ENCODE results near the gene FRMD4A. TPM values are rescaled to one million over a fixed set of nuclear protein-coding genes. Genes with fewer than 3 reads are reported as not detected.
"Not testable (repeated sequence)": the region's sequence is repeated elsewhere in the genome, so short reads cannot be mapped to it uniquely, and the experiment has no call there.

The FRMD4A gene
- total RNA-seq, 5 donors from 2014 or later (not counting 1 experiment from before 2014, with no cell fraction given): 1.3 to 1.8 (median 1.4) TPM

- Histone ChIP-seq H3K9me3 (no peaks in the 10 kb centered on the region), H3K27ac (ENCODE audit: low read length) (no peak overlapping the region), H3K36me3 (ENCODE audit: control insufficient read depth in 2 of 2, extremely low read depth in 1 of 2, insufficient read depth in 1 of 2, low read length in 1 of 2) (no peaks in the 10 kb centered on the region), H3K4me3 (ENCODE audit: control insufficient read depth in 1 of 2, extremely low read depth in 1 of 2, low read length in 1 of 2) (no peak overlapping the region), H3K4me1 (ENCODE audit: control insufficient read depth in 1 of 2, extremely low read depth in 1 of 2, insufficient read depth in 2 of 2, low read length in 2 of 2) (no peaks in the 10 kb centered on the region), H3K27me3 (replicated peaks in 1 of 2; ENCODE audit: control insufficient read depth in 2 of 2, extremely low read depth in 1 of 2, insufficient read depth in 2 of 2, low read length in 1 of 2) (peaks cover 2 to 19% of the 10 kb centered on the region in 2 experiments)
- Mint-ChIP-seq H3K9me3 (peaks cover 0 to 5% (median 4%) of the 10 kb centered on the region in 3 donors), H3K4me3 (no peak overlapping the region), H3K36me3 (no peaks in the 10 kb centered on the region), H3K27ac (no peak overlapping the region), H3K27me3 (peaks cover 30 to 50% of the 10 kb centered on the region in 2 donors), H3K4me1 (peaks cover 4 to 15% (median 4%) of the 10 kb centered on the region in 3 donors)
- 93% methylated on average over 8 of the region's 11 CpGs for WGBS (ENCODE audit: insufficient coverage)
- POLR2A ChIA-PET: no interaction called here
- DNase-seq (no peak), ATAC-seq (replicated peaks in 1 of 4) (no peak)
- CTCF ChIA-PET: no interaction called here
These were observed 95.0 kb downstream of the FRMD4A start for GRCh38 chr10:14235566-14236195.

GRCh38 chr10:14233566-14233965 is 97.2 kb downstream of the FRMD4A start:
- Mint-ChIP-seq H3K27ac (no peak overlapping the region), H3K4me1 (peaks cover 0 to 11% (median 4%) of the 10 kb centered on the region in 3 donors), H3K9me3 (peaks cover 0 to 4% (median under 1%) of the 10 kb centered on the region in 3 donors), H3K4me3 (no peak overlapping the region), H3K36me3 (no peaks in the 10 kb centered on the region), H3K27me3 (peaks cover 22 to 41% of the 10 kb centered on the region in 2 donors)
- 76% methylated on average over 4 of the region's 4 CpGs for WGBS (ENCODE audit: insufficient coverage)
- CTCF ChIA-PET: no interaction called here
- Histone ChIP-seq H3K27ac (ENCODE audit: low read length) (no peak overlapping the region), H3K9me3 (peaks cover 3% of the 10 kb centered on the region), H3K4me1 (ENCODE audit: control insufficient read depth in 1 of 2, extremely low read depth in 1 of 2, insufficient read depth in 2 of 2, low read length in 2 of 2) (no peaks in the 10 kb centered on the region), H3K36me3 (ENCODE audit: control insufficient read depth in 2 of 2, extremely low read depth in 1 of 2, insufficient read depth in 1 of 2, low read length in 1 of 2) (no peaks in the 10 kb centered on the region), H3K4me3 (ENCODE audit: control insufficient read depth in 1 of 2, extremely low read depth in 1 of 2, low read length in 1 of 2) (no peak overlapping the region), H3K27me3 (replicated peaks in 1 of 2; ENCODE audit: control insufficient read depth in 2 of 2, extremely low read depth in 1 of 2, insufficient read depth in 2 of 2, low read length in 1 of 2) (peaks cover 0 to 19% of the 10 kb centered on the region in 2 experiments)
- ATAC-seq (replicated peaks in 1 of 4): no peak
- POLR2A ChIA-PET: no interaction called here
- DNase-seq: no peak

GRCh38 chr10:14228798-14229197 is 101.9 kb downstream of the FRMD4A start:
- H3K36me3 ChIP-seq (ENCODE audit: control insufficient read depth in 2 of 2, extremely low read depth in 1 of 2, insufficient read depth in 1 of 2, low read length in 1 of 2); H3K9me3 ChIP-seq; H3K4me3 Mint-ChIP-seq; H3K36me3 Mint-ChIP-seq; H3K4me1 ChIP-seq (ENCODE audit: control insufficient read depth in 1 of 2, extremely low read depth in 1 of 2, insufficient read depth in 2 of 2, low read length in 2 of 2); H3K4me3 ChIP-seq (ENCODE audit: control insufficient read depth in 1 of 2, extremely low read depth in 1 of 2, low read length in 1 of 2); H3K9me3 Mint-ChIP-seq; POLR2A ChIA-PET; H3K27me3 ChIP-seq (replicated peaks in 1 of 2; ENCODE audit: control insufficient read depth in 2 of 2, extremely low read depth in 1 of 2, insufficient read depth in 2 of 2, low read length in 1 of 2); DNase-seq; H3K27ac Mint-ChIP-seq; H3K27ac ChIP-seq (ENCODE audit: low read length); CTCF ChIA-PET; ATAC-seq (replicated peaks in 1 of 4): not testable (repeated sequence)
- WGBS (ENCODE audit: insufficient coverage): no CpG with 5 or more reads among the region's 3 CpGs
- peaks cover 18 to 38% of the 10 kb centered on the region in 2 donors for H3K27me3 Mint-ChIP-seq
- H3K4me1 Mint-ChIP-seq: peaks cover 0 to 11% (median 4%) of the 10 kb centered on the region in 3 donors

GRCh38 chr10:14225379-14225778 is 105.3 kb downstream of the FRMD4A start:
- DNase-seq (no peak), ATAC-seq (replicated peaks in 1 of 4) (no peak)
- H3K27ac Mint-ChIP-seq: no peak overlapping the region
- H3K9me3 Mint-ChIP-seq: no peaks in the 10 kb centered on the region
- Histone ChIP-seq H3K4me1 (ENCODE audit: control insufficient read depth in 1 of 2, extremely low read depth in 1 of 2, insufficient read depth in 2 of 2, low read length in 2 of 2) (no peaks in the 10 kb centered on the region), H3K36me3 (ENCODE audit: control insufficient read depth in 2 of 2, extremely low read depth in 1 of 2, insufficient read depth in 1 of 2, low read length in 1 of 2) (no peaks in the 10 kb centered on the region), H3K9me3 (peaks cover 3% of the 10 kb centered on the region), H3K4me3 (ENCODE audit: control insufficient read depth in 1 of 2, extremely low read depth in 1 of 2, low read length in 1 of 2) (no peak overlapping the region), H3K27me3 (replicated peaks in 1 of 2; ENCODE audit: control insufficient read depth in 2 of 2, extremely low read depth in 1 of 2, insufficient read depth in 2 of 2, low read length in 1 of 2) (peaks cover 0 to 8% of the 10 kb centered on the region in 2 experiments), H3K27ac (ENCODE audit: low read length) (no peak overlapping the region)
- no peaks in the 10 kb centered on the region for H3K4me1 Mint-ChIP-seq
- CTCF ChIA-PET: no interaction called here
- WGBS (ENCODE audit: insufficient coverage): 0% methylated on average over 1 of the region's 4 CpGs
- H3K36me3 Mint-ChIP-seq: no peaks in the 10 kb centered on the region
- no peak overlapping the region for H3K4me3 Mint-ChIP-seq
- H3K27me3 Mint-ChIP-seq: peaks cover 21 to 36% of the 10 kb centered on the region in 2 donors
- POLR2A ChIA-PET: no interaction called here

- H3K27me3 Mint-ChIP-seq: peaks cover 19 to 34% of the 10 kb centered on the region in 2 donors
- H3K36me3 ChIP-seq (ENCODE audit: control insufficient read depth in 2 of 2, extremely low read depth in 1 of 2, insufficient read depth in 1 of 2, low read length in 1 of 2): no peaks in the 10 kb centered on the region
- H3K27ac ChIP-seq (ENCODE audit: low read length): no peak overlapping the region
- peaks cover 0 to 2% of the 10 kb centered on the region in 2 experiments for H3K27me3 ChIP-seq (replicated peaks in 1 of 2; ENCODE audit: control insufficient read depth in 2 of 2, extremely low read depth in 1 of 2, insufficient read depth in 2 of 2, low read length in 1 of 2)
- H3K9me3 Mint-ChIP-seq: no peaks in the 10 kb centered on the region
- no peak for ATAC-seq (replicated peaks in 1 of 4)
- H3K27ac Mint-ChIP-seq: no peak overlapping the region
- no peaks in the 10 kb centered on the region for H3K36me3 Mint-ChIP-seq
- POLR2A ChIA-PET: no interaction called here
- no peak for DNase-seq
- CTCF ChIA-PET: no interaction called here
- H3K4me3 ChIP-seq (ENCODE audit: control insufficient read depth in 1 of 2, extremely low read depth in 1 of 2, low read length in 1 of 2): no peak overlapping the region
- no peaks in the 10 kb centered on the region for H3K9me3 ChIP-seq
- WGBS (ENCODE audit: insufficient coverage): 80% methylated on average over 4 of the region's 7 CpGs
- no peaks in the 10 kb centered on the region for H3K4me1 ChIP-seq (ENCODE audit: control insufficient read depth in 1 of 2, extremely low read depth in 1 of 2, insufficient read depth in 2 of 2, low read length in 2 of 2)
- H3K4me1 Mint-ChIP-seq: no peaks in the 10 kb centered on the region
- no peak overlapping the region for H3K4me3 Mint-ChIP-seq
These were observed 110.7 kb downstream of the FRMD4A start for GRCh38 chr10:14220026-14220425.

- H3K4me1 Mint-ChIP-seq: no peaks in the 10 kb centered on the region
- H3K9me3 ChIP-seq: no peaks in the 10 kb centered on the region
- no peak overlapping the region for H3K4me3 ChIP-seq (ENCODE audit: control insufficient read depth in 1 of 2, extremely low read depth in 1 of 2, low read length in 1 of 2)
- no peak overlapping the region for H3K27ac ChIP-seq (ENCODE audit: low read length)
- WGBS (ENCODE audit: insufficient coverage): 83% methylated on average over 3 of the region's 5 CpGs
- no peak overlapping the region for H3K4me3 Mint-ChIP-seq
- H3K27me3 Mint-ChIP-seq: peaks cover 19 to 30% of the 10 kb centered on the region in 2 donors
- H3K36me3 Mint-ChIP-seq: no peaks in the 10 kb centered on the region
- DNase-seq: no peak
- H3K9me3 Mint-ChIP-seq: no peaks in the 10 kb centered on the region
- ATAC-seq (replicated peaks in 1 of 4): no peak
- H3K4me1 ChIP-seq (ENCODE audit: control insufficient read depth in 1 of 2, extremely low read depth in 1 of 2, insufficient read depth in 2 of 2, low read length in 2 of 2): no peaks in the 10 kb centered on the region
- POLR2A ChIA-PET: no interaction called here
- H3K27ac Mint-ChIP-seq: no peak overlapping the region
- H3K36me3 ChIP-seq (ENCODE audit: control insufficient read depth in 2 of 2, extremely low read depth in 1 of 2, insufficient read depth in 1 of 2, low read length in 1 of 2): no peaks in the 10 kb centered on the region
- H3K27me3 ChIP-seq (replicated peaks in 1 of 2; ENCODE audit: control insufficient read depth in 2 of 2, extremely low read depth in 1 of 2, insufficient read depth in 2 of 2, low read length in 1 of 2): peaks cover 0 to 2% of the 10 kb centered on the region in 2 experiments
- CTCF ChIA-PET: no interaction called here
These were observed 111.3 kb downstream of the FRMD4A start for GRCh38 chr10:14219411-14219810.
